Measurements from ENCODE around the gene COX19.
"Not testable (repeated sequence)": the region's sequence is repeated elsewhere in the genome, so short reads cannot be mapped to it uniquely, and the experiment has no call there.

The COX19 gene

GRCh38 chr7:963236-964078, 11.9 kb downstream of the COX19 start:
- in situ Hi-C loops (cut with MboI; ENCODE audit: low sequenced_read_pairs): no loop called here

DNA sequence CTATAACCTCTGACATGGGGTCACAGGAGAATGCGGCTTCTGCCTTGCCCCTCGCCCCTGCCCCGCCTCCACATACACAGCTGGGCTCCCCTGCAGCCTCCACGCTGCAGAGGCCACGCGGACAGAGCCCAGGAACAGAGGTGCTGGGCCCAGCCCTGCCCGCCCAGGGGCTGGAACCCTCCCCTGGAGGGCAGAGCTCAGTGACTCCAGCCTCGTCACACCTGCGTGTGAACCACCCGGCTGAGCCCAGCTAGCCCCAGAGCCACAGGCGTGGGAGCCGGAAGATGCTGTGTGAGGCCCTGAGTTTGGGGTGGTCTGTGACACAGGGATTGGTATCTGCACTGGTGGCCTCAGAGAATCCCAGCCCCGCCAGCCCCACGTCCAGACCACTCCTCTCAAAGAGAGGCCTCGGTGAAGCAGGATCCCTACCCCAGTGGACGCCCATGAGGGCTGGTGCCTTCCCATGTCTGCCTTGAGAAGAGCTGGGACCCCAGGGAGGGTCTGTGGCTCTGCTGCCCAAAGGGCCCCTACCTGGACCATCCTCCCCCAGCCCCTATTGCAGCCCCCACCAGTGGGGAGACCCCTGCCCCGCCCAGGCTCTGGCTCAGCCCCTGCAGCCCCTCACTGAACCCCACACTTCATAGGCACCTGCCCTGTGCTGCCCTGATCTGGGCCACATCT, 12.8 kb downstream of the COX19 start:
- in situ Hi-C loops (cut with MboI; ENCODE audit: low sequenced_read_pairs): no loop called here

- in situ Hi-C loops (cut with MboI; ENCODE audit: low sequenced_read_pairs): no loop called here
Measured at GRCh38 chr7:961546-962400, 13.6 kb downstream of the COX19 start.

- in situ Hi-C loops (cut with MboI; ENCODE audit: low sequenced_read_pairs): not testable (repeated sequence)
Measured at GRCh38 chr7:960972-961371, 14.4 kb downstream of the COX19 start.

DNA sequence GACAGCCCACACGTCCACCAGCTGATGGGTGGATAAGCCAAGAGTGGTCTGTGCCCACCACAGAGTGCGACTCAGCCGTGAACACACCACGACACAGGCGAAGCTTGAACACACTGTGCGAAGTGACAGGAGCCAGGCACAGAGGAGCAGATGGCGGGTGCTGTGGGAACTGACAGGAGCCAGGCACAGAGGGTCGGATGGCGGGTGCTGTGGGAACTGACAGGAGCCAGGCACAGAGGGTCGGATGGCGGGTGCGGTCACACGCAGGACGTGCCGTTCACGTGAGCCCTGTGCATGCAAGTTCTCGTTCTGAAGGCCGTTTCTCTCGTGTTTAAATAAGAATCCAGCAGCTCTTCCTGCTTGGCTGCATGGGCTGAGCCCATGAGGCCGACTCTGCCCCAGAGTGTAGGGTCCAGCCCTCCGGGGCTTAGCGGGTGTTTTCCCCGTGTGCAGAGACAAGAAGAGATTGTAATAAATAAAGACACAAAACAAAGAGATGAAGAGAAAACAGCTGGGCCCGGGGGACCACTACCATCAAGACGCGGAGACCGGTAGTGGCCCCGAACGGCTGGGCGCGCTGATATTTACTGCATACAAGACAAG, 15.0 kb downstream of the COX19 start:
- in situ Hi-C loops (cut with MboI; ENCODE audit: low sequenced_read_pairs): no loop called here

- in situ Hi-C loops (cut with MboI; ENCODE audit: low sequenced_read_pairs): not testable (repeated sequence)
Measured at GRCh38 chr7:959740-960139, 15.6 kb downstream of the COX19 start.

- in situ Hi-C loops (cut with MboI; ENCODE audit: low sequenced_read_pairs): no loop called here
Measured at GRCh38 chr7:959271-959670, 16.1 kb downstream of the COX19 start.

DNA sequence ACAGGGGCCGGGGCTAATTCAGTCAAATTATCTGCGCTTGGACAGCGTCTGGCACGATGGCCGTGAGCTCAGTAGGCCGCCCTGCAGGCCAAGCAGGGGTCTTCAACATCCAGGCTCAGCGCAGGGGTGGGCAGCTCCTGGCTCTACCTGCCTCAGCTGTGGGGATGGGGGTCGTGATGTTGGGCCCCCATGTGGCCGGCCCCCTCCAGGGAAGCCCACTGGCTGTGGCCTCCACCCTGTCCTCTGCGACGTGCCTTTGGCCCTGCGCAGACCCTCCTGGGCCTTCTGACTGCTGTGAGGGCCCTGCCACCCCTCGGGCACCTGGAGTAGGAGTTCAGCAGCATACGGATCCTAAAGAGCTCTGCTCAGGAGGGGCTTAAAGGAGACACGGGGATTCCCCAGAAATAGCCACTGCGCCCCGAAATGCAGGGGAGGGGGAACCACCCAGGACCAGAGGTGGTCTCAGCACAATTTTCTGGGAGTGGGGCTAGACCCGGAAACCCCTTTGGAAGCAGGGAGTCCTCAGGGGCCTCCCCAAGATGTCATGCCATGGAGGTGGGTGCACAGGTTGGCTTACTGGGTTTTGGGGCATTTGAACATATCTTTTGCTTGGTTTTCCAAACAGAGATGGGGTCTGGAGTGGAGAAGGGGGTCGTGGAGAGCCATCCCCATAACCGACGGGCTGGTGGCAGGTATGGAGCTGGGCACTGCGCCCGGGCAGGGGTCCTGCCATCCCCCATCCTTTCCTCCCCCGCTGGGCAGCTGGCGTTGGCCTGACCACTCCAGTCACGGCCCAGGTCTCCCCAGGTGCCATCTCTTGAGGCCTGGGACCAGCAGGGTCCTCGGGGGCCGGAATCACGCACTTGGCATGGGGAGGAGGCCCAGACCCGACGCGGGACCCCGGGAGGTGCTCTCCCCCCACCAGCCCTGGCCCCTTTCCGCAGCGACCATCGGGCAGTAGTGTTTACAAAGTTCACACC, 16.8 kb downstream of the COX19 start:
- in situ Hi-C loops (cut with MboI; ENCODE audit: low sequenced_read_pairs): no loop called here

DNA sequence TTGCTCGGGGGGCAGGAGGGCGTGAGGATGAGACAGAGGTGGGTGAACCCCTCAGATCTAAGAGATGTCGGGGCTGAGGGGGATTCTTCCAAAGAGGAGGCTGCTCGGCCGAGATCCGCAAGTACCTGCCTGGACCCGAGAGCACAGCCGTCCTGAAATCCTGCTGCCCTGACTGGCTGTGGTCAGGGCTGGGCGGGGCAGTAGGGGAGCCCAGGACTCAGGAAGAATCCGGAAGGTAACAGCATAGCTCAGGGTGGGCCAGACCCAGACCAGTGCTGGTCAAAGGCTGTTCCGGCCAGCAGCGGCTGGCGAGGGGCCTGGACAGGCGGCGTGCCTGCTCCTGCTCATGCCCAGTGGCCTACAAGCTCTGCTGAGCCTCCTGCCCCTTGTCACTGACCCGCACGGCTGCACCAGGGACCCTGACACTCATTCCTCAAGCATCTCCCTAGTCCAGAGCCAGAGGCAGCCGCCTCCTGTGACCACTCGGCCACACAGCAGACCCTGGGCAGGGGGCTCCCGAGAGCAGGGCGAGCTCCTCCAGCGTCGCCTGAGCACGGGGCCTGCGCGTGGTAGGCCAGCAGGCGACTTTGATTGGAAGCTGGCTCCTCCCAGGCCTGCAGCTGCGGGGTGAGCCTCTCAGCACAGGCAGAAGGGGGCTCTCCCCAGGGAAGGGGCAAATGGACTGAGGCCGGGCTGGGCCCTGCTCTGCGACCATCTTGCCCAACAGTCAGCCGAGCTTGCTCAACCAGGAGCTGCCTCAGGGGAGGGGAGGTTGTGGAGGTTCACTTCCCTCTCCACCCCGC, 17.7 kb downstream of the COX19 start:
- in situ Hi-C loops (cut with MboI; ENCODE audit: low sequenced_read_pairs): no loop called here

GRCh38 chr7:956031-956430, 19.3 kb downstream of the COX19 start:
- in situ Hi-C loops (cut with MboI; ENCODE audit: low sequenced_read_pairs): no loop called here

GRCh38 chr7:954330-955238, 20.8 kb downstream of the COX19 start, which contains the start of gene ADAP1:
Gene ADAP1 (minus strand): TSS chr7:954680. CDS start chr7:954477, 203 bp downstream.
- in situ Hi-C loops (cut with MboI; ENCODE audit: low sequenced_read_pairs): no loop called here

DNA sequence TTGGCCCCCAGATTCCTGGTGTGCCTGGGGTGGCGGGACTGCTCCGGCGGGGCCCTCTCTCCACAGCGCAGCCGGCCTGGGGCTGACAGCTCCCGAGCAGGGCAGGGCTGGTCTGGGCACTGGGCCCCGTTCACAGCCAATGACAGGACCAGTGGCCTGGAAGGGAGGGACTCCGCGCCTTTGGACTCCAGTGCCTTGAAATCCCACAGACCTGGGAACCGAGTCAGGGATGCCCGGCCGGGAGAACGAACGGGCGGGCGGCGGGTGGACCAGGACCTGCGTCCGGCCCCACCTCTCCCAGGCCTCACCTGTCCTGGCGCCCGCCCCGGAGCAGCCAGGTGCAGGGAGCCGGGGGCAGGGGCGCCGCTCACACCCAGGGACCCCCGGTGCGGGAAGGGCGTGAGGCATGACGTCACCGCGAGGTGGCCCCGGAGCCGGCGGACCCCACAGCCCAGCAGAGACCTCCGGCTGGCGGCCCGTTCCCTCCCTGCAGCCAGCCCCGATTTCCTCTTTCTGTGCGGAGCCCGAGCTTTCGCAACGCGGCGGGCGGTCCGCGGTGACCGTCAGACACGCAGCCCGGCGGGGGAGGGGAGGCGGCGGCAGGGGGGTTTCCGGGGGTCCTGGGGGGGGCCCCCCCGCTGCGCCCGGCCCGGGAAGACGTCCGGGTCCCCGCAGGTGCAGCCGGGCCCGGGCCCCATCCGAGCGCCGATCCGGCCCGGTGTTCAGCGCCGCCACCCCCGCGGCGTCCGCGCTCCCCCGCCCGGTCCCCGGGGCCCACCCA, 21.6 kb downstream of the COX19 start:
- in situ Hi-C loops (cut with MboI; ENCODE audit: low sequenced_read_pairs): no loop called here

GRCh38 chr7:952548-953441, 22.6 kb downstream of the COX19 start:
- in situ Hi-C loops (cut with MboI; ENCODE audit: low sequenced_read_pairs): no loop called here

DNA sequence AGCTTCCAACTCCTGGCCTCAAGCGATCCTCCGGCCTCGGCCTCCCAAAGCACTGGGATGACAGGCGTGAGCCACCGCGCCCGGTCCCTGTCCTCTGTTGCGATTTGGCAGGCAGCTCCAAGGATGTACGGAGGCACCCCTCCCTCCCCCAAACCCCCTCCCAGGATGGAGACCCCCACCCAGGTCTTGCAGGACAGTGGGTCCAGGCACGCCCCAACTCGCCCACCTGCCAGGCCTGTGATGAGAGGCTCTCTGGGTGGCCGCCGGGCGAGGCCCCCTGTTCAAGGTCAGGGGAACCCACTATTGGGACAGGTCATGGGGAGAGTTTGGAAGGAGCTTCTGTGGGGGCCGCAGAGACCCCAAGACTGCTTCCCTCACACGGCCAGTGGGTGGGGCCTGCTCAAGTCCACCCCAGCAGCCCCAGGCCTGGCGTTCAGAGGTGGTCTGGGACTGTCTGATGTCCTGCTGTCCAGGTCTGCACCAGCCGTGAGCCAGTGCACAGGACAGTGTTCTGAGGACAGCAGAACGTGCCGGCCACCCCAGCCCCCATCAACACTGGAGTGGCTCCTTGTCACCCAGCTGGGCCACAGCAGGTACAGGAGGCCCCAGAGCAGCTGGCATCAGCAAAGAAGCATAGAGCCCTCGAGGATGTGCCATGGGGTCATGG, 23.3 kb downstream of the COX19 start:
- in situ Hi-C loops (cut with MboI; ENCODE audit: low sequenced_read_pairs): no loop called here
